B cell (primary cell): ENCODE results near the gene MBTPS1. TPM values are rescaled to one million over a fixed set of nuclear protein-coding genes. Genes with fewer than 3 reads are reported as not detected.

Experiments used
- ATAC-seq: fragments of 200-7000 bp; cut with Tn5 transposase; one replicate; pipeline ENCODE4 v1.10.0; 2021; ENCODE audit warnings: low read depth, mild to moderate bottlenecking, moderate number of reproducible peaks, moderate library complexity
- CTCF ChIA-PET: fragments of 350-600 bp; sonication (Branson Sonifier 250); formaldehyde crosslinking; loops from one replicate; lab custom pipeline; 2021; ENCODE audit warnings: antibody characterized with exemption, inconsistent platforms; lab: Charles Lee
- POLR2A ChIA-PET: fragments of 350-600 bp; sonication (Branson Sonifier 250); formaldehyde crosslinking; loops from one replicate; lab custom pipeline; 2021; ENCODE audit warnings: antibody characterized with exemption; lab: Charles Lee
- DNase-seq: peaks from one replicate; pipeline ENCODE4 v3.0.0; 2013
- H2AFZ ChIP-seq: 2 replicates; pipeline ENCODE4 v1.6.1; 2012; ENCODE audit warnings: mild to moderate bottlenecking, low read depth, low read length; ENCODE audit not compliant: insufficient read depth, poor library complexity, severe bottlenecking
- H3K27ac ChIP-seq, 2 donors: 1 replicate in 1 of 2; 2 replicates in 1 of 2; pipeline ENCODE4 v1.5.1; 2012 to 2013; ENCODE audit warnings: low read length in 2 of 2, mild to moderate bottlenecking in 2 of 2, moderate library complexity in 1 of 2
- H3K27me3 ChIP-seq, 4 experiments: fragments of 200-600 bp in 1 of 4; sonication (generic) in 1 of 4; replicated peaks in 1 of 4; 1 replicate in 2 of 4; 2 replicates in 2 of 4; pipeline versions ENCODE4 v1.6.1 to v1.7.0; 2013 to 2016; ENCODE audit warnings: low read length in 3 of 4, mild to moderate bottlenecking in 2 of 4, mixed read lengths in 1 of 4, moderate library complexity in 1 of 4; ENCODE audit not compliant: insufficient read depth in 4 of 4, control insufficient read depth in 3 of 4; ENCODE audit errors: control extremely low read depth in 1 of 4
- H3K36me3 ChIP-seq, 2 experiments: replicated peaks in 1 of 2; 1 replicate in 1 of 2; 2 replicates in 1 of 2; pipeline versions ENCODE4 v1.6.1 to v1.7.1; 2013; ENCODE audit warnings: low read length in 1 of 2; ENCODE audit not compliant: insufficient read depth in 2 of 2, control insufficient read depth in 1 of 2; ENCODE audit errors: control extremely low read depth in 1 of 2, extremely low read depth in 1 of 2
- H3K4me1 ChIP-seq, 2 donors: fragments of 200-600 bp in 1 of 2; sonication (generic) in 1 of 2; 1 replicate in 1 of 2; 2 replicates in 1 of 2; pipeline versions ENCODE4 v1.5.1 to v1.6.1; 2013 to 2017; ENCODE audit warnings: low read length in 2 of 2; ENCODE audit not compliant: control insufficient read depth in 2 of 2, insufficient read depth in 2 of 2
- H3K4me2 ChIP-seq: replicated peaks from 2 replicates; pipeline ENCODE3; 2012; ENCODE audit warnings: mild to moderate bottlenecking, low read depth, low read length; ENCODE audit not compliant: poor library complexity, severe bottlenecking
- H3K4me3 ChIP-seq, 5 experiments: fragments of 200-600 bp in 1 of 5; sonication (generic) in 1 of 5; 1 replicate in 3 of 5; 2 replicates in 2 of 5; pipeline versions ENCODE4 v1.5.1 to v1.7.0; 2011 to 2016; ENCODE audit warnings: low read length in 4 of 5, mild to moderate bottlenecking in 4 of 5, low read depth in 2 of 5, control low read depth in 1 of 5, moderate library complexity in 1 of 5; ENCODE audit not compliant: insufficient read depth in 1 of 5; ENCODE audit errors: control extremely low read depth in 1 of 5, extremely low read depth in 1 of 5
- H3K79me2 ChIP-seq: fragments of 200-600 bp; sonication (generic); one replicate; pipeline ENCODE4 v1.6.0; 2016; ENCODE audit warnings: low read length; ENCODE audit not compliant: control insufficient read depth, insufficient read depth
- H3K9ac ChIP-seq: fragments of 200-600 bp; sonication (generic); 2 replicates; pipeline ENCODE4 v1.6.1; 2017; ENCODE audit warnings: mild to moderate bottlenecking, low read length, moderate library complexity
- H3K9me3 ChIP-seq, 3 donors: one replicate each; pipeline versions ENCODE4 v1.6.1 to v1.7.1; 2013; ENCODE audit warnings: low read length in 2 of 3; ENCODE audit not compliant: control insufficient read depth in 2 of 3, insufficient read depth in 1 of 3; ENCODE audit errors: control extremely low read depth in 1 of 3
- H4K20me1 ChIP-seq: 2 replicates; pipeline ENCODE4 v1.6.0; 2012; ENCODE audit warnings: mild to moderate bottlenecking, low read length; ENCODE audit not compliant: insufficient read depth, control insufficient read depth, poor library complexity, severe bottlenecking
- H3K27ac Mint-ChIP-seq: one replicate; pipeline ENCODE4 v1.8.0; 2021; ENCODE audit warnings: mixed read lengths
- H3K27me3 Mint-ChIP-seq: one replicate; pipeline ENCODE4 v1.8.0; 2021; ENCODE audit warnings: mixed read lengths
- H3K4me1 Mint-ChIP-seq: one replicate; pipeline ENCODE4 v1.8.0; 2021; ENCODE audit warnings: mixed read lengths
- H3K4me3 Mint-ChIP-seq: one replicate; pipeline ENCODE4 v1.8.0; 2021; ENCODE audit warnings: mixed read lengths
- H3K9me3 Mint-ChIP-seq: one replicate; pipeline ENCODE4 v1.8.0; 2022; ENCODE audit warnings: mixed read lengths; ENCODE audit not compliant: insufficient read depth
- EZH2 ChIP-seq: IDR thresholded peaks from 2 replicates; pipeline ENCODE4 v1.6.1; 2012; ENCODE audit warnings: borderline replicate concordance, low read depth, mild to moderate bottlenecking, moderate library complexity, low read length; ENCODE audit not compliant: insufficient read depth, poor library complexity, severe bottlenecking
- WGBS: methylation state at CpG from one replicate; pipeline ENCODE4 v1.1.5; 2013; ENCODE audit warnings: missing lambda C conversion rate; ENCODE audit not compliant: insufficient coverage; 5-methylcytosine and 5-hydroxymethylcytosine counted together
- intact Hi-C: fragments of 100-400 bp; cut with micrococcal nuclease; formaldehyde crosslinking; loops from one replicate; pipeline ENCODE4 v1.10.0; 2022
- polyA plus RNA-seq: library from polyadenylated mRNA; depleted of rRNA; stranded (reverse); fragments of >200 nt; gene quantifications from 2 replicates; pipeline ENCODE4 v1.2.3, GENCODE V29; 2012
- total RNA-seq, 2 donors: library from RNA; stranded (reverse); fragments of 120-200 nt in 1 of 2; gene quantifications; 1 replicate in 1 of 2; 2 replicates in 1 of 2; pipeline versions ENCODE4 v1.2.3 to v1.2.4, GENCODE V29; 2013 to 2022
- TF ChIP-seq, protein P1 (sequence below): fragments of 200-600 bp; IDR thresholded peaks from one replicate; pipeline ENCODE4 v1.8.0; 2022; ENCODE audit warnings: antibody characterized with exemption, mild to moderate bottlenecking

MBTPS1 gene
- total and polyA plus RNA-seq, 2 donors (not counting 1 experiment from before 2014, with no cell fraction given) = 85.9 to 120 TPM

DNA sequence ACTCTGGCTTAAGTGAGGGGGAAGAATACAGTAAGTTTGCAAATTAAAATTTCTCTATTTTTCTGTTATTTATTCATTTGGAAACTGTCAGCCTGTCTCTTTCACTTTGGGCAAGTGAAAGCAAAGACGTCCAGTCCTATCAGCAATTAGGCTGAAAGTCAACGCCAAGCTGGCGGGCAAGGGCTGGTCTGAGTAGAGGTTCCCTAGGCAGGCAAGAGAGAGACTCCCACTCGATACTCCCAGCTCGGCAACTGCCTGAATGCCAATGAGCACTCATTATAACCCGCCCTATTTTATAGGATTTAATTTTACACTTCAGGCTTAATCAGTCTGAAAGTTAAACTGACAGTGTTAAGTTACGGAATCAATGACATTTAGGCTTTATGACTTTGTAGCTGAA is 59.8 kb downstream of the MBTPS1 start:
- Mint-ChIP-seq H3K4me1 (no peaks in the 10 kb centered on the region), H3K4me3 (no peak overlapping the region), H3K27me3 (no peaks in the 10 kb centered on the region), H3K9me3 (no peaks in the 10 kb centered on the region), H3K27ac (no peak overlapping the region)
- Histone ChIP-seq H3K79me2 (no peaks in the 10 kb centered on the region), H3K27ac (no peak overlapping the region), H3K9ac (no peak overlapping the region), H3K27me3 (no peaks in the 10 kb centered on the region), H4K20me1 (no peaks in the 10 kb centered on the region), H3K4me1 (no peaks in the 10 kb centered on the region), H3K4me2 (no peak overlapping the region), H3K4me3 (no peak overlapping the region), H3K9me3 (no peaks in the 10 kb centered on the region), H3K36me3 (peaks cover 10 to 98% of the 10 kb centered on the region in 2 experiments), H2AFZ (no peak overlapping the region)
- ATAC-seq (no peak), DNase-seq (no peak)
- WGBS = 89% methylated on average over 5 of the region's 7 CpGs
- ChIA-PET CTCF (interaction anchor here (0.8 kb wide), 1 partner anchor 9 kb away, joined by 4 read pairs; no protein-coding TSS in a partner anchor), POLR2A (no interaction called here)
- intact Hi-C loops = no loop called here
- no peak for TF ChIP-seq EZH2
- TF ChIP-seq, protein P1, sequence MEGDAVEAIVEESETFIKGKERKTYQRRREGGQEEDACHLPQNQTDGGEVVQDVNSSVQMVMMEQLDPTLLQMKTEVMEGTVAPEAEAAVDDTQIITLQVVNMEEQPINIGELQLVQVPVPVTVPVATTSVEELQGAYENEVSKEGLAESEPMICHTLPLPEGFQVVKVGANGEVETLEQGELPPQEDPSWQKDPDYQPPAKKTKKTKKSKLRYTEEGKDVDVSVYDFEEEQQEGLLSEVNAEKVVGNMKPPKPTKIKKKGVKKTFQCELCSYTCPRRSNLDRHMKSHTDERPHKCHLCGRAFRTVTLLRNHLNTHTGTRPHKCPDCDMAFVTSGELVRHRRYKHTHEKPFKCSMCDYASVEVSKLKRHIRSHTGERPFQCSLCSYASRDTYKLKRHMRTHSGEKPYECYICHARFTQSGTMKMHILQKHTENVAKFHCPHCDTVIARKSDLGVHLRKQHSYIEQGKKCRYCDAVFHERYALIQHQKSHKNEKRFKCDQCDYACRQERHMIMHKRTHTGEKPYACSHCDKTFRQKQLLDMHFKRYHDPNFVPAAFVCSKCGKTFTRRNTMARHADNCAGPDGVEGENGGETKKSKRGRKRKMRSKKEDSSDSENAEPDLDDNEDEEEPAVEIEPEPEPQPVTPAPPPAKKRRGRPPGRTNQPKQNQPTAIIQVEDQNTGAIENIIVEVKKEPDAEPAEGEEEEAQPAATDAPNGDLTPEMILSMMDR = no peak

DNA sequence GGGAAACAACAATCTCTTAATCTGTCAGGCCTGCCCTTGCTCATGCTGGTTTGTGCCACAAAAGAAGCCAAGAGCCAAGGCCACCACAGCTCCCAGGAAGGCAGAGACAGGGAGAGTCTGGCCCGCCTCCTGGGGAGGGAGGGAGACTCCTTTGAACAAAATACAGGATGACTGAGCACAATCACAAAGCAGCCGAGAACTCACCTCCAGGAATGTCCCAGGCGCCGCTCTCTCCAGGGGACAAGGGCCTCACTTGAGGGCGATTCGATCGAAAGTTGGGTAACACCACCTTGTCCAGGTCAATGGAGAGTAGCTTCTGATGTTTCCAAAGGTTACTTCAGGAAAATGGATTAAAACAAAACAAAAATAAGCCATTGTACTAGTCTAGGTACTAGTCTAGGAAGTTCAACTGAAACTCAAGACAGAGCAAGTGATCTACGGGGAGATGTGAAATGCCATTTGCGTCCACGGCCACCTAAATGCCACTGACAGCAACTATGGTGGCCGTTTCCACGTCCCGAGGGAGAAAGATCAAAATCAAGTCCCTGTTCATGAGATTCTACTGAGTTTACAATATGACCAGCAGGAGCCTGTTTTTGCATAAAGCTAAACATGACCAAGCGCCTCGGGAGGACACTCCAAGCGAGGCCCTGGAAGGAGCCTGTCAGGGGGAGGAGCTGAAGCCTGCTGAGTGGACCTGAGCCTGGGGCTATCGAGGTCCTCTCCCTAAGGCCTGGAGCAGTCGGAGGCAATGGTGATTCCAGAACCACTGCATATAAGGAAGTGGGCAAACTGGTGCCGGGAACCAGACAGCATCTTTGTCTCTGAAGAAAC is 60.7 kb downstream of the MBTPS1 start:
- intact Hi-C loops = no loop called here
- ChIA-PET CTCF (no interaction called here), POLR2A (no interaction called here)
- Histone ChIP-seq H3K36me3 (peaks cover 7 to 89% of the 10 kb centered on the region in 2 experiments), H3K9ac (no peak overlapping the region), H3K4me1 (no peaks in the 10 kb centered on the region), H3K79me2 (no peaks in the 10 kb centered on the region), H2AFZ (no peak overlapping the region), H3K27ac (no peak overlapping the region), H3K4me3 (no peak overlapping the region), H3K27me3 (no peaks in the 10 kb centered on the region), H3K9me3 (no peaks in the 10 kb centered on the region), H3K4me2 (no peak overlapping the region), H4K20me1 (no peaks in the 10 kb centered on the region)
- Mint-ChIP-seq H3K27ac (no peak overlapping the region), H3K4me1 (no peaks in the 10 kb centered on the region), H3K9me3 (no peaks in the 10 kb centered on the region), H3K4me3 (no peak overlapping the region), H3K27me3 (no peaks in the 10 kb centered on the region)
- 98% methylated on average over 19 of the region's 19 CpGs for WGBS
- ATAC-seq (no peak), DNase-seq (no peak)
- TF ChIP-seq, protein P1 = no peak
- TF ChIP-seq EZH2 = no peak
